ENCODE results near the gene PPP6R1. TPM values are rescaled to one million over a fixed set of nuclear protein-coding genes. Genes with fewer than 3 reads are reported as not detected.
A peak's percentile ranks its signal among the peaks of the same experiment; 100 is the strongest.

Gene PPP6R1
- total and polyA plus RNA-seq, 2 of the 13 experiments (the other 11 are each of a cell fraction or from before 2014, with no cell fraction given) = 25.8 to 54.0 TPM

GRCh38 chr19:55209693-55210472 is 48.9 kb downstream of the PPP6R1 start (continued):
- peak; percentile 45; the same call in 1 of the 2 replicates for TF ChIP-seq ZBTB7A (CRISPR knock-in tag; IDR thresholded peaks at IDR 0.05)
- TF ChIP-seq ZNF3 (CRISPR knock-in tag; IDR thresholded peaks at IDR 0.05) = no peak
- peak; percentile 50; the same call in 1 of the 2 replicates for TF ChIP-seq SP2 (CRISPR knock-in tag; IDR thresholded peaks at IDR 0.05)
- no peak for TF ChIP-seq CEBPG (CRISPR knock-in tag; IDR thresholded peaks at IDR 0.05)
- no peak for TF ChIP-seq ZNF496 (CRISPR knock-in tag; IDR thresholded peaks at IDR 0.05; ENCODE audit: insufficient replicate concordance)
- TF ChIP-seq CREBL2 (CRISPR knock-in tag; IDR thresholded peaks at IDR 0.05; ENCODE audit: borderline replicate concordance) = no peak
- no peak for TF ChIP-seq ZMYM3 (CRISPR knock-in tag; IDR thresholded peaks at IDR 0.05)
- no peak for TF ChIP-seq MBNL3 (CRISPR knock-in tag; conservative IDR thresholded peaks at IDR 0.05)
- no peak for TF ChIP-seq ATF4 (CRISPR knock-in tag; IDR thresholded peaks at IDR 0.05)
- no peak for TF ChIP-seq GPN1 (CRISPR knock-in tag; IDR thresholded peaks at IDR 0.05; ENCODE audit: borderline replicate concordance)
- no peak for TF ChIP-seq ZNF883 (CRISPR knock-in tag; IDR thresholded peaks at IDR 0.05; ENCODE audit: not compliant biosample characterization)
- TF ChIP-seq SNAPC2 (CRISPR knock-in tag; IDR thresholded peaks at IDR 0.05) = no peak
- peak; percentile 94 for TF ChIP-seq ZMAT3 (CRISPR knock-in tag; conservative IDR thresholded peaks at IDR 0.05)
- TF ChIP-seq NR2F1 (CRISPR knock-in tag; IDR thresholded peaks at IDR 0.05) = no peak
- TF ChIP-seq CSRNP1 (CRISPR knock-in tag; IDR thresholded peaks at IDR 0.05) = peak; percentile 27; the same call in 1 of the 2 replicates
- no peak for TF ChIP-seq RBAK (CRISPR knock-in tag; IDR thresholded peaks at IDR 0.05)
- 0 out of 2 replicates have a peak, but pooled peaks have one; percentile 74 for TF ChIP-seq SRY (CRISPR knock-in tag; IDR thresholded peaks at IDR 0.05)
- TF ChIP-seq GPBP1L1 (CRISPR knock-in tag; IDR thresholded peaks at IDR 0.05) = no peak
- no peak for TF ChIP-seq NFATC3 (CRISPR knock-in tag; IDR thresholded peaks at IDR 0.05)
- no peak for TF ChIP-seq GZF1 (CRISPR knock-in tag; IDR thresholded peaks at IDR 0.05)
- no peak; the same call in 1 of the 2 replicates for TF ChIP-seq RXRA (CRISPR knock-in tag; IDR thresholded peaks at IDR 0.05)
- 0 out of 2 replicates have a peak, but pooled peaks have one; percentile 22 for TF ChIP-seq ZBTB46 (CRISPR knock-in tag; IDR thresholded peaks at IDR 0.05; ENCODE audit: borderline replicate concordance)
- TF ChIP-seq FOXC1 (CRISPR knock-in tag; IDR thresholded peaks at IDR 0.05; ENCODE audit: borderline replicate concordance) = no peak
- TF ChIP-seq ZNF75D (CRISPR knock-in tag; IDR thresholded peaks at IDR 0.05; ENCODE audit: borderline replicate concordance) = no peak
- 0 out of 2 replicates have a peak, but pooled peaks have one; percentile 56 for TF ChIP-seq ZC3H4 (CRISPR knock-in tag; IDR thresholded peaks at IDR 0.05; ENCODE audit: borderline replicate concordance)
